ENCODE data around the gene ST7. TPM values are rescaled to one million over a fixed set of nuclear protein-coding genes. Genes with fewer than 3 reads are reported as not detected.

Gene ST7
- total RNA-seq, 3 donors from 2014 or later (not counting 1 experiment from before 2014, with no cell fraction given), result 9.8 to 15.7 (median 12.9) TPM

DNA sequence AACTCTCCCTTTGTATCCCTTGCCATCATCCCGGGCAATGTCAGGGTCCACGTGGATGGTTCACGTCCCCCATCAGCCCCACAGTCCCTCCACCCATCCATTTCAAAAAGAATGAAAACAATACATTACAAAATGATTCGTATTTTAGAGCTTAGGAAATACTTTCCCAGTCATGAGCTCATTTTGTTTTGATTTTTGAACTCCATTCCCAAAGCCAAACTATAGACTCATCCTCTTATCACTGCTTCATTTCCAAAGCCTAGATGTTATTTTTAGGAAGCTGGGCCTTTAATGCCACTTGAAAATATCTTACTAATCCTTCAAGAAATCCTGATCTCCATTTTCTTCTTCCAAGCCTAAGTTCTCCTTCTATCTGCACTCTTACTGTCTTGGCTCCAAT is 297.5 kb downstream of the ST7 start:
- H3K4me1 Mint-ChIP-seq, result no peaks in the 10 kb centered on the region

DNA sequence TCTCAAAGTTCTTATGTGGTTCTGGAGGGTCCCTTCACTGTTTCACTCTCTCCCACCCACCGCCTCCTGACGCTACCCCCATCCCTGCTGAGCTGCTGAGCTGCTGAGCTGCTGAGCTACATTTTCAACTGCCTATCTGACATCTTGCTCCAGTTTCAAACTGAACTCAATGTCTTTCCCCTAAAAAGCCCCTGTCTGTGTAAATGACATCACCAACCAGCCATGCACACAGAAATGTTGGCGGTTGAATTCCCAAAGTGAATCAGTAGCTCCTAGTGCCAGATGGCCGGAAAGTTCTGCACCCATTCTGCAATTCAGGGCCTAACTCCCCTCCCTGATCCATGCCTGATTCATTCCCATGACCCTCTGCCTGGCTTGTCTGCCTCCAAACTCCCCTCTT is 298.4 kb downstream of the ST7 start:
- H3K27me3 Mint-ChIP-seq (ENCODE audit: low read depth in 2 of 2), result peaks cover 0 to 3% of the 10 kb centered on the region in 2 donors
- 80% methylated on average over 4 of the region's 4 CpGs for WGBS (ENCODE audit: insufficient coverage)

More for the DNA sequence above, 297.5 kb downstream of the ST7 start:
- H3K9me3 Mint-ChIP-seq, result peaks cover 3 to 7% of the 10 kb centered on the region in 2 donors
- Histone ChIP-seq H3K9me3 (ENCODE audit: control insufficient read depth, insufficient read depth, low read length) (no peaks in the 10 kb centered on the region), H3K4me3 (ENCODE audit: low read length) (no peak overlapping the region), H3K27ac (ENCODE audit: low read length) (no peak overlapping the region), H3K36me3 (ENCODE audit: control insufficient read depth, insufficient read depth, low read length) (no peaks in the 10 kb centered on the region), H3K4me1 (ENCODE audit: control insufficient read depth, insufficient read depth, low read length) (no peaks in the 10 kb centered on the region), H3K27me3 (ENCODE audit: control insufficient read depth, insufficient read depth, low read length) (no peaks in the 10 kb centered on the region)
- no peaks in the 10 kb centered on the region for H3K36me3 Mint-ChIP-seq
- 79% methylated on average over 4 of the region's 4 CpGs for WGBS (ENCODE audit: insufficient coverage)
- no peak overlapping the region for H3K4me3 Mint-ChIP-seq
- ATAC-seq (no peak), DNase-seq (no peak)
- TF ChIP-seq, protein P1, sequence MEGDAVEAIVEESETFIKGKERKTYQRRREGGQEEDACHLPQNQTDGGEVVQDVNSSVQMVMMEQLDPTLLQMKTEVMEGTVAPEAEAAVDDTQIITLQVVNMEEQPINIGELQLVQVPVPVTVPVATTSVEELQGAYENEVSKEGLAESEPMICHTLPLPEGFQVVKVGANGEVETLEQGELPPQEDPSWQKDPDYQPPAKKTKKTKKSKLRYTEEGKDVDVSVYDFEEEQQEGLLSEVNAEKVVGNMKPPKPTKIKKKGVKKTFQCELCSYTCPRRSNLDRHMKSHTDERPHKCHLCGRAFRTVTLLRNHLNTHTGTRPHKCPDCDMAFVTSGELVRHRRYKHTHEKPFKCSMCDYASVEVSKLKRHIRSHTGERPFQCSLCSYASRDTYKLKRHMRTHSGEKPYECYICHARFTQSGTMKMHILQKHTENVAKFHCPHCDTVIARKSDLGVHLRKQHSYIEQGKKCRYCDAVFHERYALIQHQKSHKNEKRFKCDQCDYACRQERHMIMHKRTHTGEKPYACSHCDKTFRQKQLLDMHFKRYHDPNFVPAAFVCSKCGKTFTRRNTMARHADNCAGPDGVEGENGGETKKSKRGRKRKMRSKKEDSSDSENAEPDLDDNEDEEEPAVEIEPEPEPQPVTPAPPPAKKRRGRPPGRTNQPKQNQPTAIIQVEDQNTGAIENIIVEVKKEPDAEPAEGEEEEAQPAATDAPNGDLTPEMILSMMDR (IDR thresholded peaks at IDR 0.05), result no peak
- intact Hi-C loops (cut with micrococcal nuclease), result no loop called here
- H3K27ac Mint-ChIP-seq, result no peak overlapping the region
- peaks cover 0 to 3% of the 10 kb centered on the region in 2 donors for H3K27me3 Mint-ChIP-seq (ENCODE audit: low read depth in 2 of 2)

DNA sequence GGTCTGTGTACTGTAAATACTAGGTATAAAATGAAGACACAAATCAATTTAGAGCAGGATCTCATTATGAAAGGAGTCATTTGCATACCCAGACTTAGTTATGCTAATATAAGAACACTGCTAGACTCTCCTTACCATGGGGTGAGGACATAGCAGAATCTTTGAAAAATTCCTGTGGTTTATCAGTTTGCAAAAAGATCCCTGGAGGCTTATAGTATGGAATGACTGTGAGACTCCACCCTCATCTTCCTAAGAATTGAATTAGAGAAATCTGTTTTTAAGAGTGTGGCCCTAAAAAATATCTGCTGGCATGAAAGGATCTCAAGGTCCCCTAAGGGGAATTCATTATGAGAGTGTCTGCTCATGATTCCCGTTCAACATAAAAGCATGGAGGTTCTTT is 306.3 kb downstream of the ST7 start:
- Histone ChIP-seq H3K36me3 (ENCODE audit: control insufficient read depth, insufficient read depth, low read length) (no peaks in the 10 kb centered on the region), H3K27me3 (ENCODE audit: control insufficient read depth, insufficient read depth, low read length) (no peaks in the 10 kb centered on the region), H3K4me1 (ENCODE audit: control insufficient read depth, insufficient read depth, low read length) (no peaks in the 10 kb centered on the region), H3K4me3 (ENCODE audit: low read length) (no peak overlapping the region), H3K27ac (ENCODE audit: low read length) (no peak overlapping the region), H3K9me3 (ENCODE audit: control insufficient read depth, insufficient read depth, low read length) (no peaks in the 10 kb centered on the region)
- Mint-ChIP-seq H3K4me3 (no peak overlapping the region), H3K27me3 (ENCODE audit: low read depth in 2 of 2) (no peaks in the 10 kb centered on the region), H3K27ac (no peak overlapping the region), H3K9me3 (no peaks in the 10 kb centered on the region), H3K36me3 (no peaks in the 10 kb centered on the region), H3K4me1 (no peaks in the 10 kb centered on the region)
- TF ChIP-seq, protein P1 (IDR thresholded peaks at IDR 0.05), result no peak
- DNase-seq, result no peak
- 20% methylated on average over 1 of the region's 1 CpG for WGBS (ENCODE audit: insufficient coverage)
- intact Hi-C loops (cut with micrococcal nuclease), result no loop called here
- no peak for ATAC-seq

More for the DNA sequence above, 298.4 kb downstream of the ST7 start:
- Histone ChIP-seq H3K27me3 (ENCODE audit: control insufficient read depth, insufficient read depth, low read length) (no peaks in the 10 kb centered on the region), H3K36me3 (ENCODE audit: control insufficient read depth, insufficient read depth, low read length) (no peaks in the 10 kb centered on the region), H3K4me1 (ENCODE audit: control insufficient read depth, insufficient read depth, low read length) (no peaks in the 10 kb centered on the region), H3K9me3 (ENCODE audit: control insufficient read depth, insufficient read depth, low read length) (no peaks in the 10 kb centered on the region), H3K27ac (ENCODE audit: low read length) (no peak overlapping the region), H3K4me3 (ENCODE audit: low read length) (no peak overlapping the region)
- H3K9me3 Mint-ChIP-seq, result peaks cover 3 to 4% of the 10 kb centered on the region in 2 donors
- ATAC-seq (no peak), DNase-seq (no peak)
- no peak overlapping the region for H3K4me3 Mint-ChIP-seq
- intact Hi-C loops (cut with micrococcal nuclease), result no loop called here
- no peaks in the 10 kb centered on the region for H3K36me3 Mint-ChIP-seq
- TF ChIP-seq, protein P1 (IDR thresholded peaks at IDR 0.05), result no peak
- no peak overlapping the region for H3K27ac Mint-ChIP-seq
- no peaks in the 10 kb centered on the region for H3K4me1 Mint-ChIP-seq

DNA sequence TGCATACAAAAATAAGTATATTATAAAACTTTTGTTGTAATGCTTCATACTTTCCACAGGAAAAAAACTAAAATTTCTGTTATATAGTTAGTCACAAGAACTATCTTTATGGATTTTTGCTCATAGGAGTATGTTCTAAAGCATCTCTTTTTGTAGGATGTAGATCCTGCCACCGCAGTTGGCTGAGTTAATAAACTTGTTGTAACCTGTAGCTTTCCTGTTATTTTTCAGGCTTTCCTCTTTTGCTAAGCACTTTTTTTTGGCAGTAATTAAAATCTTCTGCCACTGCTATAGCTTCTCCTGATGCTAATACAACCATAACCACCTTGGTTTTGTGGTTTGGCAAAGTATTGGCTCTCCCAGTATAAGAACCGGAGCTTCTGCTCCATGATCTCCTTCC is 309.2 kb downstream of the ST7 start:
- Mint-ChIP-seq H3K4me3 (no peak overlapping the region), H3K4me1 (no peaks in the 10 kb centered on the region), H3K27ac (no peak overlapping the region), H3K9me3 (no peaks in the 10 kb centered on the region), H3K27me3 (ENCODE audit: low read depth in 2 of 2) (no peaks in the 10 kb centered on the region), H3K36me3 (no peaks in the 10 kb centered on the region)
- DNase-seq, result no peak
- H3K9me3 ChIP-seq (ENCODE audit: control insufficient read depth, insufficient read depth, low read length), result no peaks in the 10 kb centered on the region
- no peaks in the 10 kb centered on the region for H3K36me3 ChIP-seq (ENCODE audit: control insufficient read depth, insufficient read depth, low read length)
- ATAC-seq, result no peak
- intact Hi-C loops (cut with micrococcal nuclease), result no loop called here
- WGBS (ENCODE audit: insufficient coverage), result 87% methylated on average over 2 of the region's 2 CpGs
- H3K4me3 ChIP-seq (ENCODE audit: low read length), result no peak overlapping the region
- no peaks in the 10 kb centered on the region for H3K27me3 ChIP-seq (ENCODE audit: control insufficient read depth, insufficient read depth, low read length)
- no peaks in the 10 kb centered on the region for H3K4me1 ChIP-seq (ENCODE audit: control insufficient read depth, insufficient read depth, low read length)
- no peak overlapping the region for H3K27ac ChIP-seq (ENCODE audit: low read length)
- TF ChIP-seq, protein P1 (IDR thresholded peaks at IDR 0.05), result no peak

All from natural killer cell (primary cell).